K562 (cell line): Measurements from ENCODE around the gene BRSK1. TPM values are rescaled to one million over a fixed set of nuclear protein-coding genes. Genes with fewer than 3 reads are reported as not detected.

ENCODE experiments used
- CC2D1A ChIP-seq: fragments of 450-650 bp; IDR thresholded peaks from 2 replicates; pipeline ENCODE4 v1.6.1; 2017; ENCODE audit warnings: mild to moderate bottlenecking
- EGR1 ChIP-seq: fragments of 450-650 bp; conservative IDR thresholded peaks from 2 replicates; pipeline ENCODE4 v1.6.1; 2017; ENCODE audit warnings: mild to moderate bottlenecking
- EHMT2 ChIP-seq: fragments of 450-650 bp; IDR thresholded peaks from 2 replicates; pipeline ENCODE4 v1.6.1; 2018; ENCODE audit warnings: antibody characterized with exemption
- HMG20A ChIP-seq: fragments of 450-650 bp; formaldehyde crosslinking; conservative IDR thresholded peaks from 2 replicates; pipeline ENCODE4 v1.4.0; 2020; ENCODE audit warnings: mild to moderate bottlenecking, mixed read lengths
- NCOA2 ChIP-seq, 2 experiments: fragments of 450-650 bp; IDR thresholded peaks; 2 replicates each; pipeline ENCODE4 v1.6.1; 2018; ENCODE audit warnings: mild to moderate bottlenecking in 2 of 2, moderate library complexity in 1 of 2; ENCODE audit not compliant: partially characterized antibody in 2 of 2
- NR1H2 ChIP-seq: sonication (generic); formaldehyde crosslinking; IDR thresholded peaks from 2 replicates; pipeline ENCODE4 v1.4.0; 2020; ENCODE audit warnings: mild to moderate bottlenecking, missing genetic modification reagents
- NR2C2 ChIP-seq, 2 experiments: fragments of 200-800 bp in 1 of 2; sonication (Bioruptor generic) in 1 of 2; sonication (generic) in 1 of 2; formaldehyde crosslinking in 1 of 2; IDR thresholded peaks; 2 replicates each; pipeline versions ENCODE4 v1.6.1 to v1.8.0; 2016 to 2022; ENCODE audit warnings: mild to moderate bottlenecking in 1 of 2, missing compliant biosample characterization in 1 of 2, missing genetic modification characterization in 1 of 2, missing genetic modification reagents in 1 of 2
- RBBP5 ChIP-seq: fragments of 200-600 bp; sonication (generic); IDR thresholded peaks from 2 replicates; pipeline ENCODE4 v1.6.1; 2012; ENCODE audit warnings: borderline replicate concordance, mild to moderate bottlenecking, low read length, control low read depth, inconsistent platforms; ENCODE audit not compliant: insufficient read depth, poor library complexity, severe bottlenecking
- SMAD2 ChIP-seq: fragments of 150-350 bp; IDR thresholded peaks from 2 replicates; pipeline ENCODE4 v1.6.1; 2014; ENCODE audit warnings: low read depth, mild to moderate bottlenecking, low read length
- ZFP1 ChIP-seq: fragments of 450-650 bp; formaldehyde crosslinking; IDR thresholded peaks from 2 replicates; pipeline ENCODE4 v1.4.0; 2020; ENCODE audit warnings: mild to moderate bottlenecking, mixed read lengths
- ZNF707 ChIP-seq: fragments of 250-450 bp; sonication (Bioruptor Pico); conservative IDR thresholded peaks from 2 replicates; pipeline ENCODE4 v1.8.0; 2022; ENCODE audit warnings: inconsistent platforms, mild to moderate bottlenecking, moderate library complexity
- polyA plus RNA-seq, 8 experiments: library from polyadenylated mRNA; depleted of rRNA in 4 of 8; stranded (reverse) in 5 of 8; unstranded in 3 of 8; fragments of >200 nt; fragmentation: Nextera tagmentation in 2 of 8; fragmentation: Illumina TruSeq in 1 of 8; extraction: Ambion mirVana in 2 of 8; extraction: Trizol in 1 of 8; gene quantifications; 2 replicates each; pipeline versions ENCODE4 v1.2.1 to v1.2.3, GENCODE V29; 2011 to 2014; ENCODE audit warnings: inconsistent platforms in 1 of 8, missing spikeins in 1 of 8
- total RNA-seq, 7 experiments: library from RNA; depleted of rRNA in 6 of 7; stranded (reverse); fragments of >200 nt in 6 of 7; fragmentation: Illumina TruSeq in 2 of 7; extraction: Trizol in 2 of 7; gene quantifications; 2 replicates each; pipeline versions ENCODE4 v1.2.1 to v1.2.3, GENCODE V29; 2011 to 2021; ENCODE audit warnings: low replicate concordance in 1 of 7
- TF ChIP-seq, protein P1 (sequence below): sonication (generic); formaldehyde crosslinking; IDR thresholded peaks from 2 replicates; pipeline ENCODE4 v1.8.0; 2023; ENCODE audit warnings: missing genetic modification reagents, mild to moderate bottlenecking, borderline replicate concordance
- TF ChIP-seq, protein P2 (sequence below), 2 experiments: IDR thresholded peaks; 2 replicates each; pipeline ENCODE4 v1.6.1; 2012; ENCODE audit warnings: improper control_type of control experiment in 2 of 2, low read depth in 2 of 2, low read length in 2 of 2, borderline replicate concordance in 1 of 2
- TF ChIP-seq, protein P3 (sequence below): fragments of 450-650 bp; IDR thresholded peaks from 2 replicates; pipeline ENCODE4 v1.7.1; 2018; ENCODE audit warnings: mild to moderate bottlenecking, low read depth; ENCODE audit not compliant: partially characterized antibody
- TF ChIP-seq, protein P4 (sequence below): fragments of 450-650 bp; IDR thresholded peaks from 2 replicates; pipeline ENCODE4 v1.6.1; 2016

BRSK1 gene
- total and polyA plus RNA-seq, 9 of the 15 experiments (the other 6 are each of a cell fraction or from before 2014, with no cell fraction given), result 1.7 to 9.3 (median 3.8) TPM; not detected in 2

DNA sequence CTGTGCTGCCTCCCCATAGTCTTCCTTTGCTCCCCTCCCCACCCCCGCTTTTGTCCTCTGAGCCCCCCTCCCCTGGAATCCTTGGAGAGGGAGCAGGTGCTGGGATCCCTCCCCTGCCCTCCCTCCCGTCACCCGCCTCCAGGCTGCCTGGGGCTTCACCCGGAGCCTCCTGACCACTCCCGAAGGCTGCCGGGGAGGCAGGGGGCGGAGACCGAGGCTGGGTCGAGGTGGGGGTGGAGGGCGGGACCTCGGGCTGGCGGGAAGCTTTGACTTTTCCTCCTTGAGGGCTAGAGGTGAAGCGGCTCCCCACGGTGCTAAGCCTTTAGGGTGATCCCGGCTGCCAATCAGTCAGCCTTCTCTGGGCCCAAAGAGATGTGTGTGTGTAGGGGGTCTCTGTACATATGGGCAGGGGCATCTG, 57.4 kb downstream of the BRSK1 start (continued):
- TF ChIP-seq, protein P1, sequence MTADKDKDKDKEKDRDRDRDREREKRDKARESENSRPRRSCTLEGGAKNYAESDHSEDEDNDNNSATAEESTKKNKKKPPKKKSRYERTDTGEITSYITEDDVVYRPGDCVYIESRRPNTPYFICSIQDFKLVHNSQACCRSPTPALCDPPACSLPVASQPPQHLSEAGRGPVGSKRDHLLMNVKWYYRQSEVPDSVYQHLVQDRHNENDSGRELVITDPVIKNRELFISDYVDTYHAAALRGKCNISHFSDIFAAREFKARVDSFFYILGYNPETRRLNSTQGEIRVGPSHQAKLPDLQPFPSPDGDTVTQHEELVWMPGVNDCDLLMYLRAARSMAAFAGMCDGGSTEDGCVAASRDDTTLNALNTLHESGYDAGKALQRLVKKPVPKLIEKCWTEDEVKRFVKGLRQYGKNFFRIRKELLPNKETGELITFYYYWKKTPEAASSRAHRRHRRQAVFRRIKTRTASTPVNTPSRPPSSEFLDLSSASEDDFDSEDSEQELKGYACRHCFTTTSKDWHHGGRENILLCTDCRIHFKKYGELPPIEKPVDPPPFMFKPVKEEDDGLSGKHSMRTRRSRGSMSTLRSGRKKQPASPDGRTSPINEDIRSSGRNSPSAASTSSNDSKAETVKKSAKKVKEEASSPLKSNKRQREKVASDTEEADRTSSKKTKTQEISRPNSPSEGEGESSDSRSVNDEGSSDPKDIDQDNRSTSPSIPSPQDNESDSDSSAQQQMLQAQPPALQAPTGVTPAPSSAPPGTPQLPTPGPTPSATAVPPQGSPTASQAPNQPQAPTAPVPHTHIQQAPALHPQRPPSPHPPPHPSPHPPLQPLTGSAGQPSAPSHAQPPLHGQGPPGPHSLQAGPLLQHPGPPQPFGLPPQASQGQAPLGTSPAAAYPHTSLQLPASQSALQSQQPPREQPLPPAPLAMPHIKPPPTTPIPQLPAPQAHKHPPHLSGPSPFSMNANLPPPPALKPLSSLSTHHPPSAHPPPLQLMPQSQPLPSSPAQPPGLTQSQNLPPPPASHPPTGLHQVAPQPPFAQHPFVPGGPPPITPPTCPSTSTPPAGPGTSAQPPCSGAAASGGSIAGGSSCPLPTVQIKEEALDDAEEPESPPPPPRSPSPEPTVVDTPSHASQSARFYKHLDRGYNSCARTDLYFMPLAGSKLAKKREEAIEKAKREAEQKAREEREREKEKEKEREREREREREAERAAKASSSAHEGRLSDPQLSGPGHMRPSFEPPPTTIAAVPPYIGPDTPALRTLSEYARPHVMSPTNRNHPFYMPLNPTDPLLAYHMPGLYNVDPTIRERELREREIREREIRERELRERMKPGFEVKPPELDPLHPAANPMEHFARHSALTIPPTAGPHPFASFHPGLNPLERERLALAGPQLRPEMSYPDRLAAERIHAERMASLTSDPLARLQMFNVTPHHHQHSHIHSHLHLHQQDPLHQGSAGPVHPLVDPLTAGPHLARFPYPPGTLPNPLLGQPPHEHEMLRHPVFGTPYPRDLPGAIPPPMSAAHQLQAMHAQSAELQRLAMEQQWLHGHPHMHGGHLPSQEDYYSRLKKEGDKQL (CRISPR knock-in tag), result no peak
- TF ChIP-seq EGR1 (no peak; the same call in 1 of the 2 replicates), RBBP5 (peak; percentile 28), ZFP1 (CRISPR knock-in tag) (no peak), ZNF707 (CRISPR knock-in tag) (no peak), CC2D1A (no peak), NR1H2 (CRISPR knock-in tag) (no peak), NR2C2 (CRISPR knock-in tag; IDR thresholded peaks at IDR 0.05) (no peak), NR2C2 (tag; IDR thresholded peaks at IDR 0.05) (peak; percentile 48; the same call in 1 of the 2 replicates), EHMT2 (no peak), SMAD2 (no peak), NCOA2 (IDR thresholded peaks at IDR 0.05; ENCODE audit: partially characterized antibody in 2 of 2) (no peak), HMG20A (CRISPR knock-in tag) (no peak)
- TF ChIP-seq, protein P2, sequence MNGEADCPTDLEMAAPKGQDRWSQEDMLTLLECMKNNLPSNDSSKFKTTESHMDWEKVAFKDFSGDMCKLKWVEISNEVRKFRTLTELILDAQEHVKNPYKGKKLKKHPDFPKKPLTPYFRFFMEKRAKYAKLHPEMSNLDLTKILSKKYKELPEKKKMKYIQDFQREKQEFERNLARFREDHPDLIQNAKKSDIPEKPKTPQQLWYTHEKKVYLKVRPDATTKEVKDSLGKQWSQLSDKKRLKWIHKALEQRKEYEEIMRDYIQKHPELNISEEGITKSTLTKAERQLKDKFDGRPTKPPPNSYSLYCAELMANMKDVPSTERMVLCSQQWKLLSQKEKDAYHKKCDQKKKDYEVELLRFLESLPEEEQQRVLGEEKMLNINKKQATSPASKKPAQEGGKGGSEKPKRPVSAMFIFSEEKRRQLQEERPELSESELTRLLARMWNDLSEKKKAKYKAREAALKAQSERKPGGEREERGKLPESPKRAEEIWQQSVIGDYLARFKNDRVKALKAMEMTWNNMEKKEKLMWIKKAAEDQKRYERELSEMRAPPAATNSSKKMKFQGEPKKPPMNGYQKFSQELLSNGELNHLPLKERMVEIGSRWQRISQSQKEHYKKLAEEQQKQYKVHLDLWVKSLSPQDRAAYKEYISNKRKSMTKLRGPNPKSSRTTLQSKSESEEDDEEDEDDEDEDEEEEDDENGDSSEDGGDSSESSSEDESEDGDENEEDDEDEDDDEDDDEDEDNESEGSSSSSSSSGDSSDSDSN (IDR thresholded peaks at IDR 0.05; ENCODE audit: borderline replicate concordance in 1 of 2, low read depth in 2 of 2, low read length in 2 of 2), result 0 out of 4 replicates have a peak, but pooled peaks of 1 of the 2 experiments have one; percentile 13
- TF ChIP-seq, protein P3, sequence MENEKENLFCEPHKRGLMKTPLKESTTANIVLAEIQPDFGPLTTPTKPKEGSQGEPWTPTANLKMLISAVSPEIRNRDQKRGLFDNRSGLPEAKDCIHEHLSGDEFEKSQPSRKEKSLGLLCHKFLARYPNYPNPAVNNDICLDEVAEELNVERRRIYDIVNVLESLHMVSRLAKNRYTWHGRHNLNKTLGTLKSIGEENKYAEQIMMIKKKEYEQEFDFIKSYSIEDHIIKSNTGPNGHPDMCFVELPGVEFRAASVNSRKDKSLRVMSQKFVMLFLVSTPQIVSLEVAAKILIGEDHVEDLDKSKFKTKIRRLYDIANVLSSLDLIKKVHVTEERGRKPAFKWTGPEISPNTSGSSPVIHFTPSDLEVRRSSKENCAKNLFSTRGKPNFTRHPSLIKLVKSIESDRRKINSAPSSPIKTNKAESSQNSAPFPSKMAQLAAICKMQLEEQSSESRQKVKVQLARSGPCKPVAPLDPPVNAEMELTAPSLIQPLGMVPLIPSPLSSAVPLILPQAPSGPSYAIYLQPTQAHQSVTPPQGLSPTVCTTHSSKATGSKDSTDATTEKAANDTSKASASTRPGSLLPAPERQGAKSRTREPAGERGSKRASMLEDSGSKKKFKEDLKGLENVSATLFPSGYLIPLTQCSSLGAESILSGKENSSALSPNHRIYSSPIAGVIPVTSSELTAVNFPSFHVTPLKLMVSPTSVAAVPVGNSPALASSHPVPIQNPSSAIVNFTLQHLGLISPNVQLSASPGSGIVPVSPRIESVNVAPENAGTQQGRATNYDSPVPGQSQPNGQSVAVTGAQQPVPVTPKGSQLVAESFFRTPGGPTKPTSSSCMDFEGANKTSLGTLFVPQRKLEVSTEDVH, result peak; percentile 67
- TF ChIP-seq, protein P4, sequence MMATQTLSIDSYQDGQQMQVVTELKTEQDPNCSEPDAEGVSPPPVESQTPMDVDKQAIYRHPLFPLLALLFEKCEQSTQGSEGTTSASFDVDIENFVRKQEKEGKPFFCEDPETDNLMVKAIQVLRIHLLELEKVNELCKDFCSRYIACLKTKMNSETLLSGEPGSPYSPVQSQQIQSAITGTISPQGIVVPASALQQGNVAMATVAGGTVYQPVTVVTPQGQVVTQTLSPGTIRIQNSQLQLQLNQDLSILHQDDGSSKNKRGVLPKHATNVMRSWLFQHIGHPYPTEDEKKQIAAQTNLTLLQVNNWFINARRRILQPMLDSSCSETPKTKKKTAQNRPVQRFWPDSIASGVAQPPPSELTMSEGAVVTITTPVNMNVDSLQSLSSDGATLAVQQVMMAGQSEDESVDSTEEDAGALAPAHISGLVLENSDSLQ, result peak; percentile 70
